BJ (cell line): ENCODE measurements around the gene SFXN5. TPM values are rescaled to one million over a fixed set of nuclear protein-coding genes. Genes with fewer than 3 reads are reported as not detected.

Source experiments
- CTCF ChIA-PET: fragments of 350-600 bp; formaldehyde crosslinking; extraction: SDS; loops from one replicate; lab custom pipeline; 2021; ENCODE audit warnings: antibody characterized with exemption, inconsistent platforms; lab: Yijun Ruan, JAX
- POLR2A ChIA-PET: fragments of 300-600 bp; sonication (Branson Sonifier 250); formaldehyde crosslinking; extraction: SDS; loops from one replicate; lab custom pipeline; 2021; ENCODE audit warnings: antibody characterized with exemption; lab: Charles Lee
- DNase-seq: peaks from one replicate; pipeline ENCODE4 v3.0.0-alpha.2; 2011; ENCODE audit warnings: low read depth
- H3K27me3 ChIP-seq: 2 replicates; pipeline ENCODE4 v1.6.0; 2011; ENCODE audit warnings: low read length; ENCODE audit not compliant: control insufficient read depth, insufficient read depth
- H3K36me3 ChIP-seq: 2 replicates; pipeline ENCODE4 v1.5.1; 2011; ENCODE audit warnings: low read length; ENCODE audit not compliant: control insufficient read depth, insufficient read depth
- H3K4me3 ChIP-seq: 2 replicates; pipeline ENCODE4 v1.5.1; 2011; ENCODE audit warnings: low read depth, mild to moderate bottlenecking, control low read depth, low read length
- CTCF ChIP-seq: IDR thresholded peaks from 2 replicates; pipeline ENCODE4 v1.5.1; 2011; ENCODE audit warnings: low read depth, mild to moderate bottlenecking, control low read depth, inconsistent platforms, low read length, moderate library complexity; ENCODE audit not compliant: insufficient read depth
- polyA plus RNA-seq: library from polyadenylated mRNA; depleted of rRNA; stranded (reverse); fragments of >200 nt; gene quantifications from 2 replicates; pipeline ENCODE4 v1.2.3, GENCODE V29; 2011

SFXN5 gene
- polyA plus RNA-seq, 1 experiment = 11.5 TPM

GRCh38 chr2:72999729-73000725 is 71.5 kb downstream of the SFXN5 start:
- peaks cover 3% of the 10 kb centered on the region; the same call in 1 of the 2 replicates for H3K36me3 ChIP-seq
- H3K4me3 ChIP-seq = no peak overlapping the region
- no peak for TF ChIP-seq CTCF
- no peak for DNase-seq
- ChIA-PET POLR2A (no interaction called here), CTCF (interaction anchor here (1.6 to 5.2 kb wide), 6 partner anchors 26 to 177 kb away, joined by 3 to 17 read pairs (median 8); no protein-coding TSS in a partner anchor)
- H3K27me3 ChIP-seq = no peaks in the 10 kb centered on the region

GRCh38 chr2:72998724-72999123 is 72.8 kb downstream of the SFXN5 start:
- no peak for DNase-seq
- Histone ChIP-seq H3K36me3 (peaks cover 3% of the 10 kb centered on the region; the same call in 1 of the 2 replicates), H3K4me3 (no peak overlapping the region), H3K27me3 (no peaks in the 10 kb centered on the region)
- CTCF ChIA-PET = interaction anchor here (0.6 to 5.2 kb wide), 7 partner anchors 25 to 880 kb away, joined by 3 to 17 read pairs (median 7); no protein-coding TSS in a partner anchor
- no peak for TF ChIP-seq CTCF
- POLR2A ChIA-PET = no interaction called here

GRCh38 chr2:72998234-72998651 is 73.3 kb downstream of the SFXN5 start:
- no peaks in the 10 kb centered on the region for H3K27me3 ChIP-seq
- H3K36me3 ChIP-seq = peaks cover 3% of the 10 kb centered on the region; the same call in 1 of the 2 replicates
- ChIA-PET POLR2A (no interaction called here), CTCF (interaction anchor here (1.6 to 5.2 kb wide), 4 partner anchors 74 to 179 kb away, joined by 3 to 17 read pairs (median 14); no protein-coding TSS in a partner anchor)
- H3K4me3 ChIP-seq = no peak overlapping the region
- TF ChIP-seq CTCF = no peak
- DNase-seq = no peak

GRCh38 chr2:72996117-72996502 is 75.4 kb downstream of the SFXN5 start:
- no peak for TF ChIP-seq CTCF
- DNase-seq = no peak
- peaks cover 3% of the 10 kb centered on the region for H3K36me3 ChIP-seq
- POLR2A ChIA-PET = no interaction called here
- no peak overlapping the region for H3K4me3 ChIP-seq
- H3K27me3 ChIP-seq = no peaks in the 10 kb centered on the region
- CTCF ChIA-PET = interaction anchor here (0.6 to 5.2 kb wide), 8 partner anchors 9 to 181 kb away, joined by 3 to 17 read pairs (median 4); no protein-coding TSS in a partner anchor
